Measurements from ENCODE around the gene ADGRB2. TPM values are rescaled to one million over a fixed set of nuclear protein-coding genes. Genes with fewer than 3 reads are reported as not detected.
A peak's percentile ranks its signal among the peaks of the same experiment; 100 is the strongest.

The ADGRB2 gene
- total and polyA plus RNA-seq, 2 donors (not counting 1 experiment from before 2014, with no cell fraction given): 4.4 to 10.4 TPM

DNA sequence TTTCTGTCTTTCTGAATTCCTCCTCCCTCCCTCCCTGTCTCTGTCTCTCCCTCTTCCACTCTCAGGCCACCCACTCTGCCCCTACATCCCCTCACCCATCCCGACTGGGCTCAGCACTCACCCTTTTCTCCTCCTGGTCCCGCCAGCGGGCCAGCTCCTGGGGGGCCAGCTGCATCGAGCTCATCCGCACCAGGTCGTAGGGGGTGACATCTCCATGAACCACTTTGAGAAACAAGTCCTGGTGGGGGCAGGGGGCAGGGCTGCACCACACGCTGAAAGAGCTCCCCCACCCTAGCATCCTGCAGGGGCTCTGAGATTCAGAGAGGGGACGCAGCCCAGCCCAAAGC is 33.9 kb upstream of the ADGRB2 start:
- H3K4me2 ChIP-seq (ENCODE audit: extremely low read depth, insufficient read depth, low read length): peak overlapping the region; percentile 98
- H3K4me3 ChIP-seq (replicated peaks in 1 of 4; ENCODE audit: control extremely low read depth in 1 of 4, insufficient read depth in 1 of 4, low read depth in 3 of 4, low read length in 4 of 4): peak overlapping the region; percentile 75 to 88 (median 83)
- H3K4me1 ChIP-seq (ENCODE audit: control insufficient read depth, extremely low read depth, insufficient read depth, low read length): peaks cover 29% of the 10 kb centered on the region
- H3K36me3 ChIP-seq (ENCODE audit: control insufficient read depth, insufficient read depth, low read length): peaks cover 10% of the 10 kb centered on the region
- H3K27ac ChIP-seq (ENCODE audit: insufficient read depth, low read length): peak overlapping the region; percentile 90
- H3K79me2 ChIP-seq (ENCODE audit: control insufficient read depth, insufficient read depth, low read length): peaks cover 35% of the 10 kb centered on the region
- TF ChIP-seq, protein P1, sequence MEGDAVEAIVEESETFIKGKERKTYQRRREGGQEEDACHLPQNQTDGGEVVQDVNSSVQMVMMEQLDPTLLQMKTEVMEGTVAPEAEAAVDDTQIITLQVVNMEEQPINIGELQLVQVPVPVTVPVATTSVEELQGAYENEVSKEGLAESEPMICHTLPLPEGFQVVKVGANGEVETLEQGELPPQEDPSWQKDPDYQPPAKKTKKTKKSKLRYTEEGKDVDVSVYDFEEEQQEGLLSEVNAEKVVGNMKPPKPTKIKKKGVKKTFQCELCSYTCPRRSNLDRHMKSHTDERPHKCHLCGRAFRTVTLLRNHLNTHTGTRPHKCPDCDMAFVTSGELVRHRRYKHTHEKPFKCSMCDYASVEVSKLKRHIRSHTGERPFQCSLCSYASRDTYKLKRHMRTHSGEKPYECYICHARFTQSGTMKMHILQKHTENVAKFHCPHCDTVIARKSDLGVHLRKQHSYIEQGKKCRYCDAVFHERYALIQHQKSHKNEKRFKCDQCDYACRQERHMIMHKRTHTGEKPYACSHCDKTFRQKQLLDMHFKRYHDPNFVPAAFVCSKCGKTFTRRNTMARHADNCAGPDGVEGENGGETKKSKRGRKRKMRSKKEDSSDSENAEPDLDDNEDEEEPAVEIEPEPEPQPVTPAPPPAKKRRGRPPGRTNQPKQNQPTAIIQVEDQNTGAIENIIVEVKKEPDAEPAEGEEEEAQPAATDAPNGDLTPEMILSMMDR (conservative IDR thresholded peaks at IDR 0.05 in 1 of 2, IDR thresholded peaks at IDR 0.05 in 1 of 2; ENCODE audit: low read depth in 1 of 2, low read length in 2 of 2): no peak
- no peak for TF ChIP-seq EZH2 (IDR thresholded peaks at IDR 0.05; ENCODE audit: low read length, missing control alignments)
- no peak for DNase-seq (ENCODE audit: low read depth in 2 of 2)
- no peaks in the 10 kb centered on the region for H4K20me1 ChIP-seq (ENCODE audit: control insufficient read depth, extremely low read depth, insufficient read depth, low read length)
- H2AFZ ChIP-seq (ENCODE audit: low read length): peak overlapping the region; percentile 15
- peak overlapping the region; percentile 71 for H3K9ac ChIP-seq (ENCODE audit: insufficient read depth, low read length)
- no peaks in the 10 kb centered on the region for H3K27me3 ChIP-seq (ENCODE audit: control insufficient read depth, insufficient read depth, low read length)
- H3K9me3 ChIP-seq (ENCODE audit: control insufficient read depth, insufficient read depth, low read depth, low read length): no peaks in the 10 kb centered on the region

- peak overlapping the region; percentile 75 to 88 (median 83) for H3K4me3 ChIP-seq (replicated peaks in 1 of 4; ENCODE audit: control extremely low read depth in 1 of 4, insufficient read depth in 1 of 4, low read depth in 3 of 4, low read length in 4 of 4)
- H4K20me1 ChIP-seq (ENCODE audit: control insufficient read depth, extremely low read depth, insufficient read depth, low read length): no peaks in the 10 kb centered on the region
- peak overlapping the region; percentile 98 for H3K4me2 ChIP-seq (ENCODE audit: extremely low read depth, insufficient read depth, low read length)
- DNase-seq (ENCODE audit: low read depth in 2 of 2): no peak
- no peaks in the 10 kb centered on the region for H3K27me3 ChIP-seq (ENCODE audit: control insufficient read depth, insufficient read depth, low read length)
- no peaks in the 10 kb centered on the region for H3K9me3 ChIP-seq (ENCODE audit: control insufficient read depth, insufficient read depth, low read depth, low read length)
- H3K36me3 ChIP-seq (ENCODE audit: control insufficient read depth, insufficient read depth, low read length): peaks cover 10% of the 10 kb centered on the region
- H3K9ac ChIP-seq (ENCODE audit: insufficient read depth, low read length): peak overlapping the region; percentile 71
- peaks cover 35% of the 10 kb centered on the region for H3K79me2 ChIP-seq (ENCODE audit: control insufficient read depth, insufficient read depth, low read length)
- no peak for TF ChIP-seq EZH2 (IDR thresholded peaks at IDR 0.05; ENCODE audit: low read length, missing control alignments)
- TF ChIP-seq, protein P1 (conservative IDR thresholded peaks at IDR 0.05 in 1 of 2, IDR thresholded peaks at IDR 0.05 in 1 of 2; ENCODE audit: low read depth in 1 of 2, low read length in 2 of 2): no peak
- H3K4me1 ChIP-seq (ENCODE audit: control insufficient read depth, extremely low read depth, insufficient read depth, low read length): peaks cover 29% of the 10 kb centered on the region
- no peak overlapping the region for H2AFZ ChIP-seq (ENCODE audit: low read length)
- peak overlapping the region; percentile 90 for H3K27ac ChIP-seq (ENCODE audit: insufficient read depth, low read length)
Measured at GRCh38 chr1:31797216-31797615, 33.1 kb upstream of the ADGRB2 start.

DNA sequence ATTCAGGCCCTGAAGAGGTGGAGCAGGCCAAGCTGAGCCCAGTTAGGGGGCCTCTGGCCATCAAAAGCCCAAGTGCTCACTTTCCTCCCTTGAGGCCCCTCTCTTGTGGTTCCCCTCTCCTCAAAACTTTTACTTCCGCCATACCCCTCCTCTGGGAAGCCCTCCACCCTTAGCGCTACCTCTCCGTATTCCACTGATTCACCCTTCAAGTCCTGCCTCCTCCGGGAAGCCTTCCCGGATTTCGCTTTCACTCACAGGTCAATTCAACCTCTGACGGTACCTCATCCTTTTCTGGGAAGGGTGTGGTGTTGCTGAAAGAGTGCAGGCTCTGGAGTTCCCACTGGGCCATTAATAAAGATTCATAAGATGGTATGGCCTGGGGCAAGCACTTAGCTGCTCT is 32.6 kb upstream of the ADGRB2 start:
- H3K27ac ChIP-seq (ENCODE audit: insufficient read depth, low read length): peak overlapping the region; percentile 90
- H3K4me3 ChIP-seq (replicated peaks in 1 of 4; ENCODE audit: control extremely low read depth in 1 of 4, insufficient read depth in 1 of 4, low read depth in 3 of 4, low read length in 4 of 4): peak overlapping the region; percentile 75 to 88 (median 83)
- peaks cover 35% of the 10 kb centered on the region for H3K79me2 ChIP-seq (ENCODE audit: control insufficient read depth, insufficient read depth, low read length)
- H3K36me3 ChIP-seq (ENCODE audit: control insufficient read depth, insufficient read depth, low read length): peaks cover 14% of the 10 kb centered on the region
- peak overlapping the region; percentile 98 for H3K4me2 ChIP-seq (ENCODE audit: extremely low read depth, insufficient read depth, low read length)
- no peaks in the 10 kb centered on the region for H4K20me1 ChIP-seq (ENCODE audit: control insufficient read depth, extremely low read depth, insufficient read depth, low read length)
- H3K9ac ChIP-seq (ENCODE audit: insufficient read depth, low read length): no peak overlapping the region
- no peaks in the 10 kb centered on the region for H3K9me3 ChIP-seq (ENCODE audit: control insufficient read depth, insufficient read depth, low read depth, low read length)
- H3K27me3 ChIP-seq (ENCODE audit: control insufficient read depth, insufficient read depth, low read length): no peaks in the 10 kb centered on the region
- H2AFZ ChIP-seq (ENCODE audit: low read length): no peak overlapping the region
- peaks cover 27% of the 10 kb centered on the region for H3K4me1 ChIP-seq (ENCODE audit: control insufficient read depth, extremely low read depth, insufficient read depth, low read length)
- DNase-seq (ENCODE audit: low read depth in 2 of 2): peak; percentile 31 to 49
- TF ChIP-seq EZH2 (IDR thresholded peaks at IDR 0.05; ENCODE audit: low read length, missing control alignments): no peak
- TF ChIP-seq, protein P1 (conservative IDR thresholded peaks at IDR 0.05 in 1 of 2, IDR thresholded peaks at IDR 0.05 in 1 of 2; ENCODE audit: low read depth in 1 of 2, low read length in 2 of 2): no peak
